Left colon (tissue), 2 donors: ENCODE data around the gene C7orf33. TPM values are rescaled to one million over a fixed set of nuclear protein-coding genes. Genes with fewer than 3 reads are reported as not detected.

ENCODE experiments used
- ATAC-seq: fragments of 200-7000 bp; cut with Tn5 transposase; one replicate; pipeline ENCODE4 v1.9.1; 2020; ENCODE audit warnings: mild to moderate bottlenecking, moderate library complexity
- DNase-seq, 2 donors: peaks; one replicate each; pipeline ENCODE4 v3.0.0-alpha.2; 2020
- intact Hi-C, 2 donors: fragments of 100-400 bp; cut with DNase I in 1 of 2; cut with micrococcal nuclease in 1 of 2; formaldehyde crosslinking; loops; one replicate each; pipeline versions ENCODE4 v1.11.2 to v1.14.0; 2022; cut with DNase I, micrococcal nuclease
- total RNA-seq, 2 donors: library from RNA; stranded (reverse); fragmentation: NEBNext Ultra II Directional; extraction: Animal tissue kit (Norgen Biotek cat#: 25700); gene quantifications; one replicate each; pipeline ENCODE4 v1.2.1, GENCODE V29; 2021
- donor health status: DM: no; HTN: no; CAD: no.
- donor health status: DM: yes; HTN: yes; CAD: no.

Gene C7orf33
- total RNA-seq, 2 donors from 2014 or later: not detected

DNA sequence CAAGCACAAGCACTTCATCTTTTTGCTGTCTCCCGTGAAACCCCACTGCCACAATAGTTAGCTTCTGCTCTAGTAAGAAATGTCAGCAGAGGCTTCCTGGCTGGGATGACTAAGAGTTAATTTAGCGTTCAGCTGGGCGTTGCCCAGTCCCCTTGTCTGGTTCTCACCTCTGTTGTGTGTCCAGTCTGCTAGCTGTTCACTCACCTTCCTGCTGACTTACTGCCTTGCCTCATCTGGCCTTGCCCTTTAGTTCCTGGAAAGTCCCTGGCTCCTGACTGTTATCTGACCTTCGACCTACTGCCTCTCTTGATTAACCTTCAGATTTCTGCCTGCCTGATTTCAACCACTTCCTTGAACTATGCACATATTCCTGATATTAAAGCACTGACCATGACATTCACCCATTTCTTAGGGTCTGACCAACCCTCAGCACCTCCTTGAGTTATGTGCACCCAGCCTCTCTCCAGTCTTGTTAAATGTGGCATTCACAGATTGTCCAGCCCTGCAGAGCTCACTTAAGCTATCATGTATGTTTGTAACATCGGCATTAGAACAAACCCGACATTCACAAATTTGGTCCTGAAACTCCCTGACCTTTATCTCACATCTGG is 30.3 kb downstream of the C7orf33 start:
- ATAC-seq (peak; percentile 44), DNase-seq (no peak)
- intact Hi-C loops: no loop called here

DNA sequence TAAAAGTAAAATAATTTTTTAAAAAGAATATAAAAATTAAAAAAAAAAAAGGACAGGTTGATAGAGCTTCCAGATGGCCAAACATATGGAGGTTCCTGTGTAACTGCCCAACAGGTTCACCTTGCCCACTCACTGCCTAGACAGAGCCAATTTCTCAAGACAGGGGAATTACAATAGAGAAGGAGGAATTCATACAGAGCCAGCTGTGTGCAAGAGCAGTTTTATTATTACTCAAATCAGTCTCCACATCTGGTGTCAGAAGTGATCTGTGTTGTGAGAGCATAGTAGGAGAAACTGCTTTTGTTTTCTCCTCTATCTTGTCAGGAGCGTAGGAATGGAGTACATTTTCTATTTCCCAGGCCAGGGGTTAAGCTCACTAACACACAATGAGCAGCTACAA is 31.0 kb downstream of the C7orf33 start:
- no peak for ATAC-seq
- no peak for DNase-seq
- intact Hi-C loops: no loop called here

GRCh38 chr7:148622887-148623585 is 32.5 kb downstream of the C7orf33 start:
- intact Hi-C loops: no loop called here
- no peak for ATAC-seq
- DNase-seq: no peak

GRCh38 chr7:148623586-148624282 is 33.2 kb downstream of the C7orf33 start:
- no peak for DNase-seq
- no peak for ATAC-seq
- intact Hi-C loops: no loop called here

- DNase-seq (no peak), ATAC-seq (no peak)
- intact Hi-C loops: no loop called here
These were observed 34.2 kb downstream of the C7orf33 start for GRCh38 chr7:148624735-148625134.

GRCh38 chr7:148625342-148625741 is 34.8 kb downstream of the C7orf33 start:
- ATAC-seq (no peak), DNase-seq (no peak)
- intact Hi-C loops: no loop called here

DNA sequence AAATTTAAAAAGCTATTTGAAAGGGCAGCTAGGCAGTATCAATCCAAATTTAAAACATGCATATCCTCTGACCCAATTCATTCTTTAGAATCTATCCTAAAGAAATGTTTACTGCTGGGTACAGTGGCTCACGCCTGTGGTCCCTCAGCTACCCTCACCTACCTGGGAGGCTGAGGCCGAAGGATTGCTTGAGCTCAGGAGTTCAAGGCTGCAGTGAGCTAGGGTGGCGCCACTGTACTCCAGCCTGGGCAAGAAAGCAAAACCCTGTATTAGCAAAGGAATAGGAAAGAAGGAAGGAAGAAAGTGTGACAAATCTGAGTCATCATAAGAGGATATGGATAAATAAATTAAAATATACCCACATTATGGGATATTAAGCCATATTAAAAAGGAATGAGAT is 36.3 kb downstream of the C7orf33 start:
- no peak for DNase-seq
- intact Hi-C loops: no loop called here
- no peak for ATAC-seq

GRCh38 chr7:148628011-148628410 is 37.4 kb downstream of the C7orf33 start:
- no peak for DNase-seq
- no peak for ATAC-seq
- intact Hi-C loops: no loop called here

GRCh38 chr7:148630078-148630477 is 39.5 kb downstream of the C7orf33 start:
- DNase-seq: no peak
- intact Hi-C loops: no loop called here
- ATAC-seq: no peak

DNA sequence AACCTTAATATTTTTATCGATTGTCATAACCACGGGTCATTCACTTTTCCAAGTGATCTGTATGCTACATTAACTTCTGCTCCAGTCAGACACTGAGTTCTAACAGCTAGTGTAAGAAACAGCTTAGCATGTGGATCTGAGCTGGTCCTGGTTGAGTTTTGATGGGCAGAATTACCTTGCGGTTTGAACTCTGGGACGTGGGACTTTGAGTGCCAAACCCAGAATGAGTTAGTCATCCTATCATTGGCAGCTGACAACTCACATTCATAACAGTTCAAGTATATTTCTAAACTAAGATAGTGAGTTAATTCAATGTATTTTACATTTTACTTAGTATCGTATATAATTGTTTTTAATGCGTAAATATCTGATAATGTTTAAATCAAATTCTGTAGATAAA is 43.2 kb downstream of the C7orf33 start:
- DNase-seq (no peak), ATAC-seq (no peak)
- intact Hi-C loops: no loop called here

DNA sequence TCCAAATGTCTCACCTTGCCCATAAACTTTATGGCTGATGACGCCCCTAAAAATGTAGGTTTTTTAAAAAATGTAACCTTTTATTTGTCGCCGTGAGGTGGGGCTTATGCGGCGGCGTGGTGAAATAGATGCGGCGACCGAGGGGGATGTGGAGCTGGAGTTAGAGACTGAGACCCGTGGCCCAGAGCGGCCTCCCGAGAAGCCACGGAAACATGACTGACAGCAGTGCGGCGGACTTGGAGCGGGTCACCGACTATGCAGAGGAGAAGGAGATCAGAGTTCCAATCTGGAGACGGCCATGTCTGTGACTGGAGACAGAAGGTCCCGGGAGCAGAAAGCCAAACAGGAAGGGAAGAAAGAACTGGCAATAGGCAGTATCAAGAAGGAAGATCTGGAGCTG is 46.5 kb downstream of the C7orf33 start:
- no peak for DNase-seq
- intact Hi-C loops: no loop called here
- ATAC-seq: no peak

GRCh38 chr7:148645898-148646297 is 55.3 kb downstream of the C7orf33 start:
- DNase-seq (no peak), ATAC-seq (no peak)
- intact Hi-C loops: no loop called here

GRCh38 chr7:148650232-148650858 is 59.8 kb downstream of the C7orf33 start:
- intact Hi-C loops: no loop called here
- ATAC-seq (no peak), DNase-seq (no peak)

GRCh38 chr7:148652773-148653172 is 62.2 kb downstream of the C7orf33 start:
- ATAC-seq (no peak), DNase-seq (no peak)
- intact Hi-C loops: no loop called here

DNA sequence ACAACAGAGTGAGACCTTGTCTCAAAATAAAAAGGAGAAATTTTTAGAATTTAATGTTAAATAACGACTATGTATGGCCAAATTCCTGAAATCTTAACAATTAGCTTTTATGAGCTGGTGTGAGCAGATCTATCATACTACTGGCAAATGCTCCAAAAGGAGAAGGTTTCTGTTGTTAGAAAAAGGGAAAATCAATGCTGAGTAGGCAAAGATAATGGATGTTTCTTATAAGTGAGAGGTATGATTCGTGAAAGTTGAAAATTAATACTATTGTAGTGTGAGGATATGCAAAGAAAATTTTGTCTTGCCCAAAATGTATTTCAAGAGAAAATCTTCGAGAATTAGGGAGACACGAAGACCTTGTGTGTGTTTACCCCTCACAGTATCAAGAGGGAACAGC is 67.4 kb downstream of the C7orf33 start:
- DNase-seq (no peak), ATAC-seq (no peak)
- intact Hi-C loops: no loop called here

GRCh38 chr7:148661471-148661870 is 70.9 kb downstream of the C7orf33 start:
- no peak for DNase-seq
- intact Hi-C loops: no loop called here
- no peak for ATAC-seq

GRCh38 chr7:148662646-148663045 is 72.1 kb downstream of the C7orf33 start:
- ATAC-seq (no peak), DNase-seq (no peak)
- intact Hi-C loops: no loop called here

DNA sequence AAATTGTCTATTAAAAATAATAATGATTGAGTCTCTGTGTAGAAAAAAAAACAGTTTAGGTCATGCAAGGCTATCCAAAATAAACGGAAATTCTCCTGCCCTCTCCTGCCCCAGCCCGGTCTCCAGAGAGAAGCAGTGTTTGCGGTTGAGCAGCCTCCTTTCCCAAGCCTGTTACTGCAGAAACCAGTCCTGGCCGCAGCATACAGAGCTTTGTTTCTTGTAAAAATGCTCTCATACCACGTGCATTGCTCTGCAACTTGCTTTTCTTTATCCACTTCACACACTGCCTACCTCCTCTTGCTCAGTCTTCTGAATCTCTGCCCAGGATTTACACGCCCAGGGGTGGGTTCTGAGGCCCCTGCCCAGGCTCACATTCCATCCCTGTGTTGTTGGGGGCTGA is 73.8 kb downstream of the C7orf33 start:
- DNase-seq (no peak), ATAC-seq (no peak)
- intact Hi-C loops: no loop called here

GRCh38 chr7:148665221-148665620 is 74.7 kb downstream of the C7orf33 start:
- ATAC-seq: no peak
- no peak for DNase-seq
- intact Hi-C loops: no loop called here
